Neural crest cell (in vitro differentiated cells): Measurements from ENCODE around the gene ROCK2. TPM values are rescaled to one million over a fixed set of nuclear protein-coding genes. Genes with fewer than 3 reads are reported as not detected.

ENCODE experiments used
- DNase-seq: peaks from one replicate; pipeline ENCODE4 v3.0.0; 2021; ENCODE audit warnings: low read depth, mixed read lengths, low spot score
- H3K27ac Mint-ChIP-seq: one replicate; pipeline ENCODE4 v1.8.0; 2021; ENCODE audit warnings: mild to moderate bottlenecking, mixed read lengths; ENCODE audit not compliant: unreplicated experiment
- H3K27me3 Mint-ChIP-seq: 2 replicates; pipeline ENCODE4 v1.8.0; 2021; ENCODE audit warnings: low read depth, mild to moderate bottlenecking, mixed read lengths
- H3K36me3 Mint-ChIP-seq: 2 replicates; pipeline ENCODE4 v1.8.0; 2021; ENCODE audit warnings: low read depth, mild to moderate bottlenecking, mixed read lengths
- H3K4me1 Mint-ChIP-seq: 2 replicates; pipeline ENCODE4 v1.8.0; 2021; ENCODE audit warnings: mixed read lengths
- H3K4me3 Mint-ChIP-seq: one replicate; pipeline ENCODE4 v1.8.0; 2021; ENCODE audit warnings: mild to moderate bottlenecking, mixed read lengths
- H3K9me3 Mint-ChIP-seq: 2 replicates; pipeline ENCODE4 v1.8.0; 2021; ENCODE audit warnings: mixed read lengths
- total RNA-seq: library from RNA; stranded (reverse); gene quantifications from 2 replicates; pipeline ENCODE4 v1.2.1, GENCODE V29; 2021
- TF ChIP-seq, protein P1 (sequence below): fragments of 200-600 bp; sonication (generic); conservative IDR thresholded peaks from 2 replicates; pipeline ENCODE4 v1.5.0; 2021; ENCODE audit warnings: antibody characterized with exemption, mild to moderate bottlenecking

ROCK2 gene
- total RNA-seq, 1 donor from 2014 or later, result 47.2 TPM

DNA sequence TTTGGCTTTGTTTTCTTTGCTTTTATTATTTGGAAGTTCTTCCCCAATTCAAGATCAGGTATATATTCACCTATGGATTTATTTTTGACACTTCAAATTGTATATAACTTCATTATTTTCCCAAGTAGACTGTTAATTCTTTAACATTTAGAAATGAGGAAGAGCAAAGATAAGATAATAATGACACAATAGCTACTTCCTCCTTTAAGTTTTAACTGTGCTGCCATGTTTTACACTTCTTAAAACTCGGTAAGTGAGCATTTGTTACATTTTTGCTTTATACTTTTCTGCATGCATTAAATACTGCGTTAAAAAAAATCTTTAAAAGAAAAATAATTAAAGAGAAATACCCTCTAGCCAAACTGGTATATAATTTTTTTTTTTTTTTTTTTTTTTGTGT lies 156.7 kb downstream of the ROCK2 start:
- Mint-ChIP-seq H3K36me3 (peaks cover 15% of the 10 kb centered on the region), H3K4me3 (no peak overlapping the region), H3K4me1 (no peaks in the 10 kb centered on the region), H3K27ac (no peak overlapping the region), H3K9me3 (no peaks in the 10 kb centered on the region), H3K27me3 (no peaks in the 10 kb centered on the region)
- no peak for DNase-seq
- TF ChIP-seq, protein P1, sequence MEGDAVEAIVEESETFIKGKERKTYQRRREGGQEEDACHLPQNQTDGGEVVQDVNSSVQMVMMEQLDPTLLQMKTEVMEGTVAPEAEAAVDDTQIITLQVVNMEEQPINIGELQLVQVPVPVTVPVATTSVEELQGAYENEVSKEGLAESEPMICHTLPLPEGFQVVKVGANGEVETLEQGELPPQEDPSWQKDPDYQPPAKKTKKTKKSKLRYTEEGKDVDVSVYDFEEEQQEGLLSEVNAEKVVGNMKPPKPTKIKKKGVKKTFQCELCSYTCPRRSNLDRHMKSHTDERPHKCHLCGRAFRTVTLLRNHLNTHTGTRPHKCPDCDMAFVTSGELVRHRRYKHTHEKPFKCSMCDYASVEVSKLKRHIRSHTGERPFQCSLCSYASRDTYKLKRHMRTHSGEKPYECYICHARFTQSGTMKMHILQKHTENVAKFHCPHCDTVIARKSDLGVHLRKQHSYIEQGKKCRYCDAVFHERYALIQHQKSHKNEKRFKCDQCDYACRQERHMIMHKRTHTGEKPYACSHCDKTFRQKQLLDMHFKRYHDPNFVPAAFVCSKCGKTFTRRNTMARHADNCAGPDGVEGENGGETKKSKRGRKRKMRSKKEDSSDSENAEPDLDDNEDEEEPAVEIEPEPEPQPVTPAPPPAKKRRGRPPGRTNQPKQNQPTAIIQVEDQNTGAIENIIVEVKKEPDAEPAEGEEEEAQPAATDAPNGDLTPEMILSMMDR, result no peak

DNA sequence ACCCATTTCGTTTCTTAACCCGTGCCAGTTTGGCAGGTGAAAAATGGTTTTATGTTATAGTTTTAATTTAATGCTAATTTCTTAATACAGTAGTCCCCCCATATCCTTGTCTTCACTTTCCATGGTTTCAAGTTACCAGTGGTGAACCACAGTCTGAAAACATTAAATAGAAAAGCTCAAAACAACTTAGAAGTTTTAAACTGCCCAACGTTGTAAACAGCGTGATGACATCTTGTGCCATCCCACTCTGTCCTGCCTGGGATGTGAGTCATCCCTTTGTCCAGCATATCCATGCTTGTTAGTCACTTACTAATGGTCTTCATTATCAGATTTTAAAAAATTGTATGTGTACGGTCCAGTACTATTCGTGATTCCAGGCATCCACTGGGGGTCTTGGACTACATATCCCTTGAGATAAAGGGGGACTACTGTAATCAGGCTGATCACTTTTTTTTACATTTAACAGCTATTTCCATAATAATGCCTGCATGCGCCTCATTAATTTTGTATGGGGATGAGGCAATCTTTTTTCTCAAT lies 157.3 kb downstream of the ROCK2 start:
- DNase-seq, result no peak
- H3K36me3 Mint-ChIP-seq, result peaks cover 15% of the 10 kb centered on the region
- TF ChIP-seq, protein P1, result no peak
- no peaks in the 10 kb centered on the region for H3K9me3 Mint-ChIP-seq
- H3K27ac Mint-ChIP-seq, result no peak overlapping the region
- H3K27me3 Mint-ChIP-seq, result no peaks in the 10 kb centered on the region
- H3K4me3 Mint-ChIP-seq, result no peak overlapping the region
- no peaks in the 10 kb centered on the region for H3K4me1 Mint-ChIP-seq

DNA sequence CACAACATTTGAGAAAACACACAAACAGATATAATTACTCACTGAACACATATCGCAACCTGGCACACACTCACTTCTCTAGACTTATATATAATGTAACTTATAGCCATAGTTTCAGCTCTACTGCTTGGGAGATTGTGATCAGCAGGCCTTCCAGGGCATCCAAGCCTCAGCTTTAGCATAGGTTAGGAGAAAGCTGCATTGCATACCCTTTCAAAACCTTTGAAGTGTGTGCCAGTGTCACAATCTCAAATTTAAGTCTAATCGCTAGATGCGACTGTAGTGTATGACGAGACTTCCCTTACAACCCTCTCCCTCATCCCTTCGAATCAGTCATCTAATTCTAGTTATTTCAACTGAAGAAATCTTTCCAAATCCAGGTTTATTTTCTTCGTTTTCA lies 158.3 kb downstream of the ROCK2 start:
- no peaks in the 10 kb centered on the region for H3K9me3 Mint-ChIP-seq
- no peak overlapping the region for H3K4me3 Mint-ChIP-seq
- H3K4me1 Mint-ChIP-seq, result no peaks in the 10 kb centered on the region
- no peaks in the 10 kb centered on the region for H3K27me3 Mint-ChIP-seq
- TF ChIP-seq, protein P1, result no peak
- peaks cover 15% of the 10 kb centered on the region for H3K36me3 Mint-ChIP-seq
- DNase-seq, result no peak
- H3K27ac Mint-ChIP-seq, result no peak overlapping the region

DNA sequence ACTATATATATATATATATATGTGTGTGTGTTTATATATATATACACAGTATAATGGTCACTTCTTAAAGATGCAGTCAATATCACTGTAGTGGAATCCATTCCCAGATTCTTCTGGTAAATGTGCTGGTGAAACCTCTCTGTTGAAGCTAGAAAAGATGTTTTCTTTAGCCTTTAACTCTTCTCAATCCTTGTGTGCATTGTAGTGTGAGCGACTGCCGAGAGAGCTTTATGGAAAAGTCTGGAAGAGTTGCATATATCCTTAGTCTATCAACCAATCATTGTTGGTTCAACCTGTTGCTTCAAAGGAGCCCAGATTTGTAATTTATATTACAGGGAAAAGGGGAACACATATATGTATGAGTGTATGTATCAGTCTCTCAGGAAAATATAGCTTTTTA lies 161.5 kb downstream of the ROCK2 start:
- H3K27me3 Mint-ChIP-seq, result no peaks in the 10 kb centered on the region
- H3K4me3 Mint-ChIP-seq, result no peak overlapping the region
- TF ChIP-seq, protein P1, result no peak
- no peak for DNase-seq
- H3K36me3 Mint-ChIP-seq, result peaks cover 8% of the 10 kb centered on the region
- H3K9me3 Mint-ChIP-seq, result no peaks in the 10 kb centered on the region
- H3K27ac Mint-ChIP-seq, result no peak overlapping the region
- H3K4me1 Mint-ChIP-seq, result no peaks in the 10 kb centered on the region

DNA sequence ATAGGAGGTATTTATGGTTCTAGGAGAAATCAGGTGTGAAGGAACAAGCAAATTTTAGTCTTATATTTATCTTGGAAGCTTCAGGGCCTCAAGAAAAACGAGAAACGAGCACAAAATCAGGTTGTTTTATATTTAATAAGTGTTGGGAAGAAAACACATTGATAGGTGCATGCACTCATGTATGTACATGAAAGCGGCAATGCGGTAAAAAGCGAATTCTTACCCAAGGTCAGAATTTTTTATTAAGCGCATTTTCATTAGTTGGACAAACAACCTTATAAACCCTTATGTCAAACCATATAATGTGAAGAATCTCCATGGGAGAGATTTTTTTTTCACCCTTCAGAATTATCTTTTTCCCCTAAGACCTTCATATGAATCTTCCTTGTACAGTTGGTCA lies 163.8 kb downstream of the ROCK2 start:
- Mint-ChIP-seq H3K4me1 (peaks cover 3% of the 10 kb centered on the region), H3K27me3 (no peaks in the 10 kb centered on the region), H3K27ac (peak overlapping the region; percentile 35), H3K4me3 (no peak overlapping the region), H3K9me3 (no peaks in the 10 kb centered on the region), H3K36me3 (peaks cover 4% of the 10 kb centered on the region)
- TF ChIP-seq, protein P1, result no peak
- DNase-seq, result no peak
